ENCODE data around the gene EPHB2. TPM values are rescaled to one million over a fixed set of nuclear protein-coding genes. Genes with fewer than 3 reads are reported as not detected.

The EPHB2 gene
- total RNA-seq, 4 donors from 2014 or later, result 7.5 to 27.3 (median 23.8) TPM

GRCh38 chr1:22807340-22807739, 96.7 kb downstream of the EPHB2 start:
- DNase-seq, result no peak
- no peaks in the 10 kb centered on the region for H3K27me3 ChIP-seq
- no peak overlapping the region for H3K27ac ChIP-seq
- no peak for TF ChIP-seq POLR2A (IDR thresholded peaks at IDR 0.05)
- TF ChIP-seq, protein P1, sequence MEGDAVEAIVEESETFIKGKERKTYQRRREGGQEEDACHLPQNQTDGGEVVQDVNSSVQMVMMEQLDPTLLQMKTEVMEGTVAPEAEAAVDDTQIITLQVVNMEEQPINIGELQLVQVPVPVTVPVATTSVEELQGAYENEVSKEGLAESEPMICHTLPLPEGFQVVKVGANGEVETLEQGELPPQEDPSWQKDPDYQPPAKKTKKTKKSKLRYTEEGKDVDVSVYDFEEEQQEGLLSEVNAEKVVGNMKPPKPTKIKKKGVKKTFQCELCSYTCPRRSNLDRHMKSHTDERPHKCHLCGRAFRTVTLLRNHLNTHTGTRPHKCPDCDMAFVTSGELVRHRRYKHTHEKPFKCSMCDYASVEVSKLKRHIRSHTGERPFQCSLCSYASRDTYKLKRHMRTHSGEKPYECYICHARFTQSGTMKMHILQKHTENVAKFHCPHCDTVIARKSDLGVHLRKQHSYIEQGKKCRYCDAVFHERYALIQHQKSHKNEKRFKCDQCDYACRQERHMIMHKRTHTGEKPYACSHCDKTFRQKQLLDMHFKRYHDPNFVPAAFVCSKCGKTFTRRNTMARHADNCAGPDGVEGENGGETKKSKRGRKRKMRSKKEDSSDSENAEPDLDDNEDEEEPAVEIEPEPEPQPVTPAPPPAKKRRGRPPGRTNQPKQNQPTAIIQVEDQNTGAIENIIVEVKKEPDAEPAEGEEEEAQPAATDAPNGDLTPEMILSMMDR (IDR thresholded peaks at IDR 0.05), result no peak
- intact Hi-C loops (cut with DNase I), result no loop called here
- peaks cover 0 to 15% of the 10 kb centered on the region in 2 donors for H3K4me1 ChIP-seq
- H3K36me3 ChIP-seq, result no peaks in the 10 kb centered on the region
- H3K4me3 ChIP-seq (replicated peaks in 1 of 3), result no peak overlapping the region
- H3K9me3 ChIP-seq, result no peaks in the 10 kb centered on the region
- WGBS, 2 donors, result 88 to 93% methylated on average over 4 of the region's 4 CpGs

- Histone ChIP-seq H3K27ac (peak overlapping the region in 1 of 3 donors; percentile 5), H3K36me3 (no peaks in the 10 kb centered on the region), H3K27me3 (no peaks in the 10 kb centered on the region), H3K9me3 (no peaks in the 10 kb centered on the region), H3K4me1 (peaks cover 0 to 15% of the 10 kb centered on the region in 2 donors), H3K4me3 (replicated peaks in 1 of 3) (no peak overlapping the region)
- WGBS, 2 donors, result 79% methylated on average over 6 of the region's 6 CpGs
- intact Hi-C loops (cut with DNase I), result no loop called here
- no peak for DNase-seq
- TF ChIP-seq, protein P1 (IDR thresholded peaks at IDR 0.05), result no peak
- no peak for TF ChIP-seq POLR2A (IDR thresholded peaks at IDR 0.05)
Observed at GRCh38 chr1:22808186-22808675, 97.6 kb downstream of the EPHB2 start.

- Histone ChIP-seq H3K9me3 (no peaks in the 10 kb centered on the region), H3K4me3 (replicated peaks in 1 of 3) (no peak overlapping the region), H3K36me3 (no peaks in the 10 kb centered on the region), H3K27me3 (no peaks in the 10 kb centered on the region), H3K27ac (no peak overlapping the region), H3K4me1 (peaks cover 3 to 19% of the 10 kb centered on the region in 2 donors)
- no peak for DNase-seq
- intact Hi-C loops (cut with DNase I), result no loop called here
- no peak for TF ChIP-seq POLR2A (IDR thresholded peaks at IDR 0.05)
- TF ChIP-seq, protein P1 (IDR thresholded peaks at IDR 0.05), result no peak
- WGBS, 2 donors, result 71 to 77% methylated on average over 15 of the region's 15 CpGs
Observed at GRCh38 chr1:22808676-22809483, 98.2 kb downstream of the EPHB2 start.

DNA sequence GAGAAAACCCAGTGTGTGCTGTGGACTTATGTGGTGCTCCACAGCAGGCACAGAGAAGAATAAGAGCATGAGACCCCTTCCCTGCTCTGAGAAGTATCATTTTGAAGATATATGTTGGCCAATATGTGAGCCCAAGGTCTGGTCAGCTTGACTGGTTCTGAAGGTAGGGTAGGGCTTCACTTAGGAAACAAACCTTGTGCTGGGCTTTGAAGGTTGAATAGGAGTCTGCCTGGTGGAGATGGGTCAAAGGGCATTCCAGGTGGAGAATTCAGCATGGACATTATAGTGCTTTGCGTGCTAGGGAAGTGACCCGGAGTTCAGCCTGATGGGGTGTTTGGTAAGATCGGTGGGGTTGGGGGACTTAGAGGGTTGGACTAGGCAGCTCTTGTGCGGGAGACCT, 99.1 kb downstream of the EPHB2 start:
- no peaks in the 10 kb centered on the region for H3K27me3 ChIP-seq
- no peaks in the 10 kb centered on the region for H3K9me3 ChIP-seq
- DNase-seq, result no peak
- H3K36me3 ChIP-seq, result no peaks in the 10 kb centered on the region
- TF ChIP-seq, protein P1 (IDR thresholded peaks at IDR 0.05), result no peak
- TF ChIP-seq POLR2A (IDR thresholded peaks at IDR 0.05), result no peak
- no peak overlapping the region for H3K27ac ChIP-seq
- no peak overlapping the region for H3K4me3 ChIP-seq (replicated peaks in 1 of 3)
- peaks cover 9 to 18% of the 10 kb centered on the region in 2 donors for H3K4me1 ChIP-seq
- 88 to 99% methylated on average over 4 of the region's 4 CpGs for WGBS, 2 donors
- intact Hi-C loops (cut with DNase I), result no loop called here

DNA sequence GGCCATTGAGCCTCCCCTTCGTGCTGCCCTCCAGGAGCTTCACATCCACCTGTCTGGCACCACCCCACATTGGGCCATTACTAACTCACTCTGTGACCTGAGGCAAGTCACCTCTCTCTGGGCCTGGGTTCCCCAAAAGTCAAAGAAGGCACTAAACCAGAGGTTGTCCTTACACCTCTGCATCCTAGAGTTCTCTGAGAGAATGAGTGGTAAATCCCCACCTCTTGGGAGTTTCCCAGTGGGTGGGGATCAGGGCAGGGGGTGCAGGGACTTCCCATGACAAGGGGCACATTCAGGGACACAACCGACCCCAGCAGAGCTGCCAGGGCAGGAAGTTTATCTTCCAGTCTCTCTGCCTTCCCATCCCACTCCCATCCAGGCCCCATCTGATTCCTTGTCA, 99.7 kb downstream of the EPHB2 start:
- intact Hi-C loops (cut with DNase I), result no loop called here
- H3K4me1 ChIP-seq, result peaks cover 14 to 18% of the 10 kb centered on the region in 2 donors
- H3K27me3 ChIP-seq, result no peaks in the 10 kb centered on the region
- DNase-seq, result no peak
- H3K4me3 ChIP-seq (replicated peaks in 1 of 3), result no peak overlapping the region
- H3K9me3 ChIP-seq, result no peaks in the 10 kb centered on the region
- no peaks in the 10 kb centered on the region for H3K36me3 ChIP-seq
- TF ChIP-seq, protein P1 (IDR thresholded peaks at IDR 0.05), result no peak
- no peak for TF ChIP-seq POLR2A (IDR thresholded peaks at IDR 0.05)
- H3K27ac ChIP-seq, result no peak overlapping the region
- WGBS, 2 donors, result 20 to 94% methylated on average over 1 to 2 of the region's 2 CpGs
